Activated CD8-positive, alpha-beta memory T cell treated with anti-CD3 and anti-CD28 coated beads, Interleukin-2, amount 50 U/mL, for 48 hours (primary cell): ENCODE results near the gene CRLF1.

Experiments
- DNase-seq: peaks from one replicate; pipeline ENCODE4 v3.0.0-alpha.2; 2020

Gene CRLF1

GRCh38 chr19:18590273-18591272, 16.0 kb downstream of the CRLF1 start:
- no peak for DNase-seq

GRCh38 chr19:18589380-18590272, 17.0 kb downstream of the CRLF1 start:
- peak; percentile 85 for DNase-seq

- peak; percentile 94 for DNase-seq
Observed at GRCh38 chr19:18588611-18589379, 17.8 kb downstream of the CRLF1 start, which contains the start of gene REX1BD. TSS of gene REX1BD (plus strand) at chr19:18588798. CDS start at chr19:18588802, 4 bp downstream.

GRCh38 chr19:18587962-18588610, 18.5 kb downstream of the CRLF1 start:
- no peak for DNase-seq

GRCh38 chr19:18587561-18587960, 19.0 kb downstream of the CRLF1 start:
- DNase-seq, result no peak

GRCh38 chr19:18586306-18586705, 20.3 kb downstream of the CRLF1 start:
- no peak for DNase-seq

GRCh38 chr19:18580311-18580710, 26.3 kb downstream of the CRLF1 start:
- DNase-seq, result no peak

GRCh38 chr19:18577365-18577914, 29.2 kb downstream of the CRLF1 start:
- DNase-seq, result no peak

GRCh38 chr19:18576383-18576782, 30.2 kb downstream of the CRLF1 start:
- no peak for DNase-seq

GRCh38 chr19:18574691-18575291, 31.8 kb downstream of the CRLF1 start:
- no peak for DNase-seq

- DNase-seq, result peak; percentile 99
Observed at GRCh38 chr19:18571564-18572344, 34.8 kb downstream of the CRLF1 start, which contains the start of gene UBA52. TSS of gene UBA52 (plus strand) at chr19:18571857. CDS start at chr19:18573301, 1,444 bp downstream.

GRCh38 chr19:18568367-18568766, 38.2 kb downstream of the CRLF1 start:
- no peak for DNase-seq

GRCh38 chr19:18566953-18567352, 39.6 kb downstream of the CRLF1 start:
- DNase-seq, result no peak

GRCh38 chr19:18562086-18562485, 44.5 kb downstream of the CRLF1 start:
- DNase-seq, result no peak

GRCh38 chr19:18559685-18560084, 46.9 kb downstream of the CRLF1 start:
- no peak for DNase-seq

- no peak for DNase-seq
Observed at GRCh38 chr19:18558604-18559003, 48.0 kb downstream of the CRLF1 start.

- no peak for DNase-seq
Observed at GRCh38 chr19:18558202-18558555, 48.4 kb downstream of the CRLF1 start.

- peak; percentile 97 for DNase-seq
Observed at GRCh38 chr19:18557411-18558201, 49.0 kb downstream of the CRLF1 start, which contains the start of gene KXD1. TSS of gene KXD1 (plus strand) at chr19:18557870. CDS start at chr19:18562057, 4,187 bp downstream.

- DNase-seq, result no peak
Observed at GRCh38 chr19:18551631-18552030, 55.0 kb downstream of the CRLF1 start.
